HuH-7 (cell line): Measurements from ENCODE around the gene DCAF8L1.
"Not testable (repeated sequence)": the region's sequence is repeated elsewhere in the genome, so short reads cannot be mapped to it uniquely, and the experiment has no call there.

Source experiments
- DNase-seq: peaks from one replicate; pipeline ENCODE4 v3.0.0; 2011; ENCODE audit warnings: low spot score

DCAF8L1 gene

GRCh38 chrX:27981349-27981748, at the start of gene DCAF8L1:
TSS of gene DCAF8L1 (minus strand) at chrX:27981449. CDS start at chrX:27981334, 115 bp downstream.
- no peak for DNase-seq

- no peak for DNase-seq
These were observed 41.1 kb upstream of the DCAF8L1 start for GRCh38 chrX:28022371-28022770.

GRCh38 chrX:28016823-28017222, 35.6 kb upstream of the DCAF8L1 start:
- no peak for DNase-seq

GRCh38 chrX:28015993-28016392, 34.7 kb upstream of the DCAF8L1 start:
- no peak for DNase-seq

GRCh38 chrX:28010875-28011274, 29.6 kb upstream of the DCAF8L1 start:
- no peak for DNase-seq

- no peak for DNase-seq
These were observed 17.4 kb upstream of the DCAF8L1 start for GRCh38 chrX:27998666-27999065.

DNA sequence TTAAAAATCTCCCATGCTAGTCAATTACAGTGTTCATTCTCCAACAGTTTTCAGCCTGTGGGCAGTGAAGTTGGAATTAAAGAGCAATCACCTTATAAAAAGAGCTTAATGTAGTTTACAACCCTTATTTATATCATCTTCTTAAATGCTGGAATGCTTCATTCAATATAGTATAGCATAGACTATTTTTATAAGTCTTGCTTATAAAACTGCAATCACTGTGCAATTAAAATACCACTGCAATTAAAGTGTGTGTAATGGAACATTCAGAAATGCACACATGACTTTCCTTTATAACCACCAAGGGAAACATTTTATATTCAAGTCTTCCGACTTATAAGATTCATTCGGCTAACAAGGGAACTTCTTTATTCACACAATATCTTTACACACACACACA, 16.4 kb upstream of the DCAF8L1 start:
- DNase-seq = no peak

DNA sequence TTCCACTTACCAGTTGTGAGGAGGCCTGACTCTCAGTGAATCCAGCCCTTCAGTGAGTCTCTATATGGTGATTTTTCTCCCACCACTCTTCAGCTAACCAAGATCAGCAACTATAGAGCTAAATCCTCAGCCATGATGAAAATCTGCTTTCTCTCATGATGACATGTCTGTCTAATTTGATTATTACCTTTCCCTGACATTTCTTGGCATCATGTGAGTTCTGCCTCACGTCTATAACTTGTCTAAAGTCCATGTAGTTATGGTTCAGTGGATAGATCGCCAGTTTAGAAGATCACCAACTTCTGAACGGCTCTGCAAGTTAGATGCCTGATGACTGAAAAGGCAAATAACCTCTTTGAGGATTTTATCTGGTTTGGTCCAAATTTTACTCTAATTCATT, 14.9 kb upstream of the DCAF8L1 start:
- DNase-seq = no peak

- no peak for DNase-seq
These were observed 14.4 kb upstream of the DCAF8L1 start for GRCh38 chrX:27995611-27996010.

DNA sequence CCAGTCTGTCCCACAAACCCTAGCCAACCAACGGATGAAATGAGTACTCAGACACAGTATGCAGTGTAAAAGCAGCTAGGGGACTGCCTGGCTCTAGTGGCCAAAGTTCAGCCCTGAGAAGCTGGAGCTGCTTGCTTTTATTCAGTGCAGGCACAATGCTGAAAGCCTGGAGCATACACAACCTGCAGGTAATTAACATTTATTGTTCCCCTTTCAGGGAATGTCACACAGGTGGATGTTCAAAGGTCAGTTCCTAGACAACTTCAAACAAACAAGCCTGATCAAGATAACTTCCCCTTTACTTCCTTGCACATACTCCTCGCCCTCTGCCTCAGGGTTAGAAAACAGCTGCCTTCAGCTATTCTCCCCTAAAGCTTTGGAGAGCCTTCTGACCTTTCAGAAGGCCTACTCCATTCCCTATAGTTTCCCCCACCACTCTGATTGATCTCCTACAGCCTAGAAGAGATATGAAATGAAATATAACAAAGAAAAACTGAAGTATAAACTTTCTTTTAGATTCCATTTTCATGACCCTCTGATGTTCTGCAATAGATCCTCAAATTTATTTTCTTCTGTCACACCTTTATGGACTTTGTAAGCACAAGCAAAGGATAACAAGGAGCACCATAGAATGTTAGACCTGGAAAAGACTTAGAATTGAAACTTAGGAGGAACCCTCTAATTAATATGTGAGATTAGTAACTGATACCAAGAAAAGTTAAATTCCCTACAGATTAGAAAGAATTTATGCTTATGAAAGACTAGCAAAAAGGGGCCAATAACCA, 6.8 kb upstream of the DCAF8L1 start:
- peak; percentile 0 for DNase-seq

- not testable (repeated sequence) for DNase-seq
These were observed 4.3 kb downstream of the DCAF8L1 start for GRCh38 chrX:27976934-27977333.

DNA sequence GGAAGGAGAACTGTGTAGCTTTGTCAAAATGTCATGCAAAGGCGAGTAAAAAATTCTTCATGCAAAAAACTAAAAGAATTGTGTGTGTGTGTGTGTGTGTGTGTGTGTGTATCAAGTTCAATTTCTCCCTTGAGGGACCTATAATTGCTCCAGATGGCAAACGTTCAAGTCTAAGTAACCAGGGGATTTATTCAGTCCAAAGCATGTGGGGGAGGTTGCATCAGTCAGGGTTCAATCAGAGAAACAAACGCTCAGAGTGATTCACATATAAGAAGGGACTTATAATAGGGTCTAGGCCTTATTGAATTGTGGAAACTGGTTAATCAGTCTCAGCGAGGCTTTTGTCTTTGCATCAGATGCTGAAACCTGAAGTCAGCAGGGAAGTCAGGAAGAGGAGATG, 5.0 kb downstream of the DCAF8L1 start:
- DNase-seq = no peak

GRCh38 chrX:27968878-27969277, 12.4 kb downstream of the DCAF8L1 start:
- DNase-seq = no peak

- no peak for DNase-seq
These were observed 12.9 kb downstream of the DCAF8L1 start for GRCh38 chrX:27968352-27968751.

DNA sequence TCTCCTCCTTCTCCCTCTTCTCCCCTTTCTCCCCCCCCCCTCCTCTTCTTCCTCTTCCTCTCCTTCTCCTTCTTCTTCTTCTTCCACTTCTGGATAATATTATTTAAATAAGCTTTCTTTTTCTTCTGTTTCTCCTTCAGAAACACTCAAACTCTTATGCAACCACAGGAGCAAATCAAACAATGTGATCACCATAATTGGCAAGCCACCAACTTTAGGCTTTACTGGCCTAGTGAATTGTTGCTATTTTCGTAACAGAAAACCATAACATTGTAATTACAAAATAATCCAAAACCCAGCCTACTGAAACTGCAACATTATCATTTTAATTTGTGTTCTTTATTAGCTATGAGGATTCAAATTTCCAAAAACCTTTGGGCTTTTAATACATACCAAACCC, 14.3 kb downstream of the DCAF8L1 start:
- DNase-seq = no peak

- DNase-seq = no peak
These were observed 14.8 kb downstream of the DCAF8L1 start for GRCh38 chrX:27966492-27966891.

DNA sequence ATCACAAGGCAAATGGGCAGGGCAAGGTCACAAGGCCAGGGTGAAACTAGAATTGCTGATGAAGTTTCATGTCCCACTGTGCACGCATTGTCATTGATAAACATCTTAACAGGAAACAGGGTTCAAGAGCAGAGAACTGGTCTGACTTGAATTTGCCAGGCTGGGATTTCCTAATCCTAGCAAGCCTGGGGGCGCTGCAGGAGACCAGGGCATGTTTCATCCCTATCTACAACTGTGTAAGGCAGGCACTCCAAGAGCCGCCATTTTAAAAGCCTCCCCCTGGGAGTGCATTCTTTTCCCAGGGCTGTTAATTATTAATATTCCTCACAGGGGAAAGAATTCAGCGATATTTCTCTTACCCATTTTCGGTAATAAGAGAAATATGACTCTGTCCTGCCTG, 15.9 kb downstream of the DCAF8L1 start:
- DNase-seq = not testable (repeated sequence)

DNA sequence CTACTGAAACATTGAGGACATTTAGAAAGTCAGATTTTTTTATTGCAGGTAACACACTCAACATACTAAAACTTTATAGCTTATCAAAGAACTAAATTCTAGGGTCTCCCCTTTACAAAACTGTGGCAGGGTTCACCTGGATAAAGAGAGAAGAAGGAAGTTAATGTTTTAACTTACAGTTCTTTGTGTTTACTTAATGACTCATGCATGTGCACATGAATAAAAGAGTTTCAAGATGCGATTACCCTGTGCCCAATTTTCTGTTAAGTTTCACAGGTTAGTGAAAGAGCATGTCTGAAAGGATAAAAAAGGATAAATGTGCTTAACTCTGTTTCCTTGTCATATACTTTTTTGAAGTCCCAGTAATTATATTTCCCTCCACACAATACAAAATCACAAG, 16.8 kb downstream of the DCAF8L1 start:
- DNase-seq = no peak

DNA sequence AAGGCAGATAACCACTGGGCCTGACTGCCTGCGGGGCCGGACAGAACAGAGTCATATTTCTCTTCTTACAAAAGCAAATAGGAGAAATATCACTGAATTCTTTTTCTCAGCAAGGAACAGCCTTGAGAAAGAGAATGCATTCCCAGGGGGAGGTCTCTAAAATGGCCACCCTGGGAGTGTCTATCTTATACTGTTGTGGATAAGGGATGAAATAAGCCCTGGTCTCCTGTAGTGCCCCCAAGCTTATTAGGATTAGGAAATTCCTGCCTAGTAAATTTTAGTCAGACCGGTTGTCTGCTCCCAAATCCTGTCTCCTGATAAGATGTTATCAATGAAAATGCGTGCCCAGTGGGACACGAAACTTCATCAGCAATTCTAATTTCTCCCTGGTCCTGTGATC, 20.8 kb downstream of the DCAF8L1 start:
- not testable (repeated sequence) for DNase-seq

GRCh38 chrX:27953171-27953570, 28.1 kb downstream of the DCAF8L1 start:
- no peak for DNase-seq

GRCh38 chrX:27933361-27933760, 47.9 kb downstream of the DCAF8L1 start:
- no peak for DNase-seq
